SK-N-SH treated with all-trans-retinoic acid at 6 μM for 48 hours (cell line): Measurements from ENCODE around the gene SLC25A10.
"Not testable (repeated sequence)": the region's sequence is repeated elsewhere in the genome, so short reads cannot be mapped to it uniquely, and the experiment has no call there.

ENCODE experiments used
- ATAC-seq: fragments of 200-7000 bp; cut with Tn5 transposase; 3 replicates; pipeline ENCODE4 v1.9.1; 2020; ENCODE audit warnings: mild to moderate bottlenecking, moderate library complexity
- BACH2 ChIP-seq: fragments of 250-450 bp; sonication (Bioruptor Pico); IDR thresholded peaks from 2 replicates; pipeline ENCODE4 v1.9.0; 2021; ENCODE audit warnings: mild to moderate bottlenecking, borderline replicate concordance
- CREB5 ChIP-seq: fragments of 250-450 bp; sonication (Bioruptor Pico); IDR thresholded peaks from 2 replicates; pipeline ENCODE4 v1.5.1; 2020; ENCODE audit warnings: low read depth, mild to moderate bottlenecking, moderate library complexity
- CSDC2 ChIP-seq: fragments of 250-450 bp; sonication (Bioruptor Pico); IDR thresholded peaks from 2 replicates; pipeline ENCODE4 v1.5.0; 2020; ENCODE audit warnings: mild to moderate bottlenecking, moderate library complexity
- CSRNP3 ChIP-seq: fragments of 250-450 bp; sonication (Bioruptor Pico); IDR thresholded peaks from 2 replicates; pipeline ENCODE4 v1.5.1; 2021; ENCODE audit warnings: mild to moderate bottlenecking, moderate library complexity
- ESRRG ChIP-seq: fragments of 250-450 bp; sonication (Bioruptor Pico); IDR thresholded peaks from 2 replicates; pipeline ENCODE4 v1.6.1; 2021; ENCODE audit warnings: mild to moderate bottlenecking
- GLIS3 ChIP-seq: fragments of 250-450 bp; sonication (Bioruptor Pico); IDR thresholded peaks from 2 replicates; pipeline ENCODE4 v1.5.0; 2020; ENCODE audit warnings: mild to moderate bottlenecking, moderate library complexity
- ISL1 ChIP-seq: fragments of 250-450 bp; sonication (Bioruptor Pico); IDR thresholded peaks from 2 replicates; pipeline ENCODE4 v2.1.2; 2022; ENCODE audit warnings: mild to moderate bottlenecking, moderate library complexity
- PATZ1 ChIP-seq: fragments of 250-450 bp; sonication (Bioruptor Pico); IDR thresholded peaks from 2 replicates; pipeline ENCODE4 v1.8.0; 2020; ENCODE audit warnings: mild to moderate bottlenecking, moderate library complexity, borderline replicate concordance
- PPARA ChIP-seq: fragments of 250-450 bp; sonication (Bioruptor Pico); IDR thresholded peaks from 2 replicates; pipeline ENCODE4 v1.5.0; 2020; ENCODE audit warnings: mild to moderate bottlenecking, borderline replicate concordance
- RARB ChIP-seq: fragments of 250-450 bp; sonication (Bioruptor Pico); IDR thresholded peaks from 2 replicates; pipeline ENCODE4 v1.8.0; 2021; ENCODE audit warnings: mild to moderate bottlenecking, moderate library complexity
- TCF4 ChIP-seq: fragments of 250-450 bp; sonication (Bioruptor Pico); IDR thresholded peaks from 2 replicates; pipeline ENCODE4 v1.8.0; 2021; ENCODE audit warnings: mild to moderate bottlenecking, moderate library complexity, borderline replicate concordance
- TOX ChIP-seq: fragments of 250-450 bp; sonication (Bioruptor Pico); IDR thresholded peaks from 2 replicates; pipeline ENCODE4 v1.8.0; 2021; ENCODE audit warnings: mild to moderate bottlenecking, moderate library complexity, borderline replicate concordance
- TSHZ2 ChIP-seq: fragments of 250-450 bp; sonication (Bioruptor Pico); IDR thresholded peaks from 2 replicates; pipeline ENCODE4 v1.5.0; 2020; ENCODE audit warnings: mild to moderate bottlenecking, moderate library complexity
- ZC3H10 ChIP-seq: fragments of 250-450 bp; sonication (Bioruptor Pico); IDR thresholded peaks from 2 replicates; pipeline ENCODE4 v1.5.1; 2021; ENCODE audit warnings: mild to moderate bottlenecking, moderate library complexity
- ZFP30 ChIP-seq: fragments of 450-650 bp; formaldehyde crosslinking; IDR thresholded peaks from 2 replicates; pipeline ENCODE4 v1.5.0; 2022; ENCODE audit warnings: mild to moderate bottlenecking, moderate library complexity
- ZNF565 ChIP-seq: fragments of 450-650 bp; formaldehyde crosslinking; conservative IDR thresholded peaks from 2 replicates; pipeline ENCODE4 v1.5.0; 2020; ENCODE audit warnings: low read depth, mild to moderate bottlenecking, moderate library complexity
- ZNF70 ChIP-seq: fragments of 450-650 bp; formaldehyde crosslinking; IDR thresholded peaks from 2 replicates; pipeline ENCODE4 v1.5.0; 2020; ENCODE audit warnings: mild to moderate bottlenecking, moderate library complexity
- ZNF8 ChIP-seq: fragments of 450-650 bp; formaldehyde crosslinking; IDR thresholded peaks from 2 replicates; pipeline ENCODE4 v1.5.0; 2020; ENCODE audit warnings: mild to moderate bottlenecking, moderate library complexity

Gene SLC25A10

GRCh38 chr17:81737947-81738800, 26.1 kb downstream of the SLC25A10 start:
- TF ChIP-seq ISL1 (CRISPR knock-in tag) (no peak), ZC3H10 (CRISPR knock-in tag) (no peak), ZNF8 (CRISPR knock-in tag) (no peak), ZNF70 (CRISPR knock-in tag) (no peak), PATZ1 (CRISPR knock-in tag) (no peak), ZFP30 (CRISPR knock-in tag) (no peak), TSHZ2 (CRISPR knock-in tag) (no peak), ESRRG (CRISPR knock-in tag) (no peak), CSDC2 (no peak), PPARA (CRISPR knock-in tag) (no peak)
- TF ChIP-seq, all 23 proteins: peak for 0
- no peak for ATAC-seq

GRCh38 chr17:81738801-81739393, 26.8 kb downstream of the SLC25A10 start:
- no peak for TF ChIP-seq CREB5
- no peak for TF ChIP-seq PATZ1 (CRISPR knock-in tag)
- TF ChIP-seq RARB (CRISPR knock-in tag): no peak
- TF ChIP-seq ZNF565 (CRISPR knock-in tag): no peak
- no peak for TF ChIP-seq ZNF8 (CRISPR knock-in tag)
- TF ChIP-seq ZC3H10 (CRISPR knock-in tag): no peak
- TF ChIP-seq TSHZ2 (CRISPR knock-in tag): no peak
- TF ChIP-seq TOX (CRISPR knock-in tag): no peak
- TF ChIP-seq BACH2 (CRISPR knock-in tag): no peak
- TF ChIP-seq TCF4 (CRISPR knock-in tag): no peak
- TF ChIP-seq GLIS3 (CRISPR knock-in tag): no peak
- TF ChIP-seq CSRNP3 (CRISPR knock-in tag): no peak
- ATAC-seq: no peak

GRCh38 chr17:81739593-81739992, 27.5 kb downstream of the SLC25A10 start:
- ATAC-seq: not testable (repeated sequence)
